Measurements from ENCODE around the gene CD19.
"Not testable (repeated sequence)": the region's sequence is repeated elsewhere in the genome, so short reads cannot be mapped to it uniquely, and the experiment has no call there.

CD19 gene

DNA sequence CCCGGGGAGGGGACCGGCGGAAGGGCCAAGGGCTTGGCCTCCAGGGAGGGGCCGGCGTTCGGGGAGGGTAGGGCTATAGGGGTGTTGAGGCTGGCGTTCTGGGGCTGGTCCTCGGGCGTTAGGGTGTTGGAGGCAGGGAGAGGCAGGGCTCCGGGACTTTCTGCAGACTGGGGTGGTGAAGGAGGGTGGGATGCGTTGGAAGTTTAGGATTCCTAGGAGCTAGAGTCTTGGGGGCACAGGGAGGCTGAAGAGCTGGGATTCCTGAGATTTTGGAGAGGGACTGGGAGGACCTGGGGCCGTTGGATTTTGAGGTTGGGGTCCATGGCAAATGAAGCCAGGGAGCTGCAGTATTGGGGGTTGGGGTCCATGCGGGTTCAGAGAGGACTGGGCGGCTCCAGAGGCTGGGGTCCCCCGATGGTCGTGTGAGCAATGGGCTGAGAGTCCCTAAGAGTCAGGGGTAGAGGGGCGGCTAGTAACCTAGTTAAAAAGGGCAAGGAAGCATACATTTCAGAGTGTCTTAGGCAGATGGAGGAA is 19.7 kb downstream of the CD19 start:
- H3K27me3 ChIP-seq (ENCODE audit: control insufficient read depth, insufficient read depth, low read length): no peaks in the 10 kb centered on the region
- no peak overlapping the region for H3K27ac ChIP-seq (ENCODE audit: low read depth, low read length)
- peak overlapping the region; percentile 86 for H3K4me3 ChIP-seq (ENCODE audit: low read length)
- H3K4me1 ChIP-seq (ENCODE audit: control insufficient read depth, insufficient read depth, low read length): peaks cover 8% of the 10 kb centered on the region
- H3K9ac ChIP-seq (ENCODE audit: low read length): peak overlapping the region; percentile 62
- peaks cover 21% of the 10 kb centered on the region for H3K36me3 ChIP-seq (ENCODE audit: control insufficient read depth, insufficient read depth, low read length)

DNA sequence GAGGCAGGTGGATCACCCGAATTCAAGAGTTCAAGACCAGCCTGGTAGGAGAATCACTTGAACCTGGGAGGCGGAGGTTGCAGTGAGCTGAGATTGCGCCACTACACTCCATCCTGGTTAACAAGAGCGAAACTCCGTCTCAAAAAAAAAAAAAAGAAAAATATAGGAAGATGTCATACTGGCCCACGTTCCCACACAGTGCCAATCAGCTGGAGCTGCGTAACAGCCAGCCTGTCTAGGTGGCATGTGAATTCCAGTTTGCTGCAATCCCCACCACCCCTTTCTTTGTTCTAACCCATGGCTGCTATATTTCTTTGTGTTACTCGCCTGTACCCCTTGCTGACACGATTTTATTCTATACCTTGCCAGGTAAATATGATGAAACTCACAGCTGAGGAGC is 26.4 kb downstream of the CD19 start:
- H3K9ac ChIP-seq (ENCODE audit: low read length): no peak overlapping the region
- no peak overlapping the region for H3K4me3 ChIP-seq (ENCODE audit: low read length)
- H3K27ac ChIP-seq (ENCODE audit: low read depth, low read length): no peak overlapping the region
- no peaks in the 10 kb centered on the region for H3K27me3 ChIP-seq (ENCODE audit: control insufficient read depth, insufficient read depth, low read length)
- H3K36me3 ChIP-seq (ENCODE audit: control insufficient read depth, insufficient read depth, low read length): peaks cover 40% of the 10 kb centered on the region
- H3K4me1 ChIP-seq (ENCODE audit: control insufficient read depth, insufficient read depth, low read length): no peaks in the 10 kb centered on the region

DNA sequence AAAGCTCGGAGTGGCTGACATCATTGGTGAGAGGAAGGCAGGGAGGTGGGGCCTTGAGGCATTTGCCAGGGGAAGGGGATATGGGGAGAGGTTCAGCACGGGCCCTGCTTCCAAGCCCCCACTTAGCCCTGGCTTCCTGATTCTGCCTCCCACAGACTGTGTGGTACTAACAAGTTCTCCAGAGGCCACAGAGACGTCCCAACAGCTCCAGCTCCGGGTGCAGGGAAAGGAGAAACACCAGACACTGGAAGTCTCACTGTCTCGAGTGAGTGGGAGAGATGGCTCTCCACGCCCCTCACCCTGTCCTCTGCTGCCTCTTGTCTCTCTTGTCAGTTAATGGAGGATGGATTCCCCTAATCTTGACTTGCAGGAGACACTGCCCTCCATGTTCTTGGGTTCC is 27.1 kb downstream of the CD19 start:
- H3K27ac ChIP-seq (ENCODE audit: low read depth, low read length): no peak overlapping the region
- no peaks in the 10 kb centered on the region for H3K4me1 ChIP-seq (ENCODE audit: control insufficient read depth, insufficient read depth, low read length)
- no peak overlapping the region for H3K9ac ChIP-seq (ENCODE audit: low read length)
- peaks cover 43% of the 10 kb centered on the region for H3K36me3 ChIP-seq (ENCODE audit: control insufficient read depth, insufficient read depth, low read length)
- no peaks in the 10 kb centered on the region for H3K27me3 ChIP-seq (ENCODE audit: control insufficient read depth, insufficient read depth, low read length)
- no peak overlapping the region for H3K4me3 ChIP-seq (ENCODE audit: low read length)

DNA sequence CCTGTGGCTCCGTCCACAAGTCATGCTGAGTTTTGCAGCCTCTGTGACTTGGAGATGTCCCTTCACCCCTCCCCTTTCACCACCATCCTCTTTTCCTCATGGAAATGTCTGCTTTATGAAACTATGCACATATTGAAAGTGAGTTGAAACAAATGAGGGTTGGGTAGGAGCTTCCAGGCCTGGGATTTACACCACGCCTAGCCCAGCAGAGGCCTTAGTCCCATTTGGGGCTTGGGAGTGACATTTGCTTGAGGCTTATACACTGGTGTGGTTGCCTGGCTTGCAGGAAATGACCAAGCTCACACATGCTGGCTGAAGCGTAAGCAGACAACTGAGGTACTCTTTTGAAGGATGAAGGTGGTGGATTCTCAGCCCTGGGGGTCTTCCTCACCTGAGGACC is 32.3 kb downstream of the CD19 start:
- H3K36me3 ChIP-seq (ENCODE audit: control insufficient read depth, insufficient read depth, low read length): peaks cover 27% of the 10 kb centered on the region

DNA sequence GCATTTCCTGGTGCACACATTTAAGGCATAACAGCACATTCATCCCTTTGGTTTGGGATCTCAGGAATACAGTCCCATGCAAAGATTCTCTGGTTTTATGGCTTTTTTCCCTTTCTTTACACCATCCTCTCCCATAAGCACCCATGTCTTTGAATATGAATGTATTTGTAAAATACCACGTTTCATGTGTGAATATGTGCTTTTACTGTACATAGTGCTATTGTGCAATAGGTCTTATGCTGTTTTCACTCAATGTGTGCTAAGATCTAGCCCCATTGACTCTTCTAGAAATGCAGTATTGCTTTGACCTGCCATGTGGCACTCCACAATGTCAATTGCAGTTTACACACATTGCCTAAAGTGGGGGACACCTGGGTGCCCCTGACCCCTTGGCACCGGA is 32.7 kb downstream of the CD19 start:
- Histone ChIP-seq H3K36me3 (ENCODE audit: control insufficient read depth, insufficient read depth, low read length) (peaks cover 26% of the 10 kb centered on the region), H3K4me3 (ENCODE audit: low read length) (no peak overlapping the region), H3K9ac (ENCODE audit: low read length) (no peak overlapping the region), H3K27me3 (ENCODE audit: control insufficient read depth, insufficient read depth, low read length) (no peaks in the 10 kb centered on the region), H3K4me1 (ENCODE audit: control insufficient read depth, insufficient read depth, low read length) (no peaks in the 10 kb centered on the region), H3K27ac (ENCODE audit: low read depth, low read length) (no peak overlapping the region)

More for the DNA sequence above, 32.3 kb downstream of the CD19 start:
- H3K27ac ChIP-seq (ENCODE audit: low read depth, low read length): no peak overlapping the region
- H3K27me3 ChIP-seq (ENCODE audit: control insufficient read depth, insufficient read depth, low read length): no peaks in the 10 kb centered on the region
- H3K4me3 ChIP-seq (ENCODE audit: low read length): no peak overlapping the region
- no peak overlapping the region for H3K9ac ChIP-seq (ENCODE audit: low read length)
- H3K4me1 ChIP-seq (ENCODE audit: control insufficient read depth, insufficient read depth, low read length): no peaks in the 10 kb centered on the region

DNA sequence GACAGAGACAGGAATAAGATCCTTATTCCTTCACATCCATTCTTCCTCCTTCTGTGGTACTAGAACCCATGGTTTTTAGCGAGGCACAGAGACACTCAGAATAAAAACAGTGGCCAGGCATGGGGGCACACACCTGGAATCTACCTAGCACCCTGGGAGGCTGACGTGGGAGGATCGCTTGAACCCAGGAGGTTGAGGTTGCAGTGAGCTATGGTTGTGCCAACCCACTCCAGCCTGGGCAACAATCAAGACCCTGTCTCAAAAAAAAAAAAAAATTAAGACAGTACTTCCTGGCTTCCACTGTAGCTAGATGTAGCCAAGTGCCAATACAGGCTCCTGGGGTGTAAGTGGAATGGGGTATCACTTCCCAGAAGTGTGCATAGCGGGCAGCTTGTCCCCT is 35.4 kb downstream of the CD19 start:
- H3K4me3 ChIP-seq (ENCODE audit: low read length): no peak overlapping the region
- H3K4me1 ChIP-seq (ENCODE audit: control insufficient read depth, insufficient read depth, low read length): no peaks in the 10 kb centered on the region
- H3K9ac ChIP-seq (ENCODE audit: low read length): no peak overlapping the region
- H3K36me3 ChIP-seq (ENCODE audit: control insufficient read depth, insufficient read depth, low read length): peaks cover 18% of the 10 kb centered on the region
- H3K27me3 ChIP-seq (ENCODE audit: control insufficient read depth, insufficient read depth, low read length): no peaks in the 10 kb centered on the region
- H3K27ac ChIP-seq (ENCODE audit: low read depth, low read length): no peak overlapping the region

DNA sequence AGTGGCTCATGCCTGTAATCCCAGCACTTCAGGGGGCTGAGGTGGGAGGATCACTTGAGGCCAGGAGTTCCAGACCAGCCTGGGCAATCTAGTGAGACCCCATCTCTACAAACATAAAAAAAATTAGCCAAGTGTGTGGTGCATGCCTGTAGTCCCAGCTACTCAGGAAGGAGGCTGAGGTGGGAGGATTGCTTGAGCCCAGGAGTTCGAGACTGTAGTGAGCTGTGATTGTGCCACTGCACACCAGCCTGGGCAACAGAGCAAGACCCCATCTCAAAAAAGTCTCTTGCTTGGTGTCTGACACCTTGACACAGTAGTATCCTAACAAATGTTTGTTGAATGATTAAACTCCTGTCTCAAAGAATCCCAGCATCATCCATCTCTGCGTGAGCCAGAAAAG is 37.9 kb downstream of the CD19 start:
- H3K27ac ChIP-seq (ENCODE audit: low read depth, low read length): not testable (repeated sequence)

DNA sequence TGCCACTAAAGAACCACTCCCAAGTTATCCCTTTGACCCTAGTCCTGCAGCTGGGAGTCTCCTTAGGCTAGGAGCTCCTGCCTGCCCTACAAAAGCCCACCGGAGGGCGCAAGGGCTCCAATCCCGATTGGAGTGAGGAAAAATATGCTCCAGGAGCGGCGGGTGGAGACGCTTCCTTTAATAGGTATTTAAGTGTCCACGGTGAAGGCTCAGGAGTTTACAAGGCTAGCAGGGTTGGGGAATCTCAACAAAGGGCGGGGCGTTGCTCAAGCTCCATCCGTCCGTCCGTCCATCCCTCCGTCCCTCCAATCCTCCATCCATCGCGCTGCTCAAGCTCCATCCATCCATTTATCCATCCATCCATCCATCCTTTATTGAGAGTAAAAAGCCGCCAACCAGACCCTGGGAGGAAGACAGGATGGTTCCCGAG is 42.3 kb downstream of the CD19 start:
- Histone ChIP-seq H3K36me3 (ENCODE audit: control insufficient read depth, insufficient read depth, low read length) (peaks cover 7% of the 10 kb centered on the region), H3K27me3 (ENCODE audit: control insufficient read depth, insufficient read depth, low read length) (no peaks in the 10 kb centered on the region), H3K9ac (ENCODE audit: low read length) (peak overlapping the region; percentile 74), H3K4me1 (ENCODE audit: control insufficient read depth, insufficient read depth, low read length) (peaks cover 5% of the 10 kb centered on the region), H3K4me3 (ENCODE audit: low read length) (peak overlapping the region; percentile 100), H3K27ac (ENCODE audit: low read depth, low read length) (peak overlapping the region; percentile 74)

More for the DNA sequence above, 37.9 kb downstream of the CD19 start:
- H3K4me3 ChIP-seq (ENCODE audit: low read length); H3K27me3 ChIP-seq (ENCODE audit: control insufficient read depth, insufficient read depth, low read length); H3K9ac ChIP-seq (ENCODE audit: low read length); H3K4me1 ChIP-seq (ENCODE audit: control insufficient read depth, insufficient read depth, low read length); H3K36me3 ChIP-seq (ENCODE audit: control insufficient read depth, insufficient read depth, low read length): not testable (repeated sequence)

DNA sequence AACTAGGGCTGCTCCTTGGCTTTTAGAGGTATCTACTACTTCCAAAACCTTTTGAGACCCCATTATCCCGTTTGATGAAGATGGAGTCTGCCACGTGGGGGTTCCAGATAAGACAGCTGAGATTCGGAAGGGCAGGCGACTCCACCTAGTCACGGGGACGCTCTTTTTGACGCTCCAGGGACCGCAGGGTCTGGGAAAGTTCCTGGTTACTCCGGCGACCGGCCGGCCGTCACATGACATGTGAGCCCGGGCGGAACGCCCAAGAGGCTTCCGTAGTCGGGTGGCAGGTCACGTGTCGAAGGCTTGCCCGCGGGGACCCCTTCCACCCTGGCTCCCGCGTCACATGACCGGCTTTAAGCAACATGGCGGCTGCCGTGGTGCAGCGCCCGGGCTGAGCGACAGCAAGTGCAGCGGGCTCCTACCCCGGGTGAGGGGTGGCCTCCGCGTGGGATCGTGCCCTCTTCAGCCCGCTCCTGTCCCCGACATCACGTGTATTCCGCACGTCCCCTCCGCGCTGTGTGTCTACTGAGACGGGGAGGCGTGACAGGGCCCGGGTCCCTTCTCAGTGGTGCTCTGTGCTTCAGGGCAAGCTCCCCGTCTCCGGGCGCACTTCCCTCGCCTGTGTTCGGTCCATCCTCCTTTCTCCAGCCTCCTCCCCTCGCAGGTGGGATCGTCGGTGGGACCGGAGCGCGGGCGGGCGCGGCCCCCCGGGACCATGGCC is 42.8 kb downstream of the CD19 start, which contains the start of gene SPNS1:
Gene SPNS1 (plus strand): TSS at position 342 of the 721 bp plus-strand sequence. CDS start 374 bp downstream, at position 716.
- H3K27ac ChIP-seq (ENCODE audit: low read depth, low read length): peak within 1 kb of the TSS; percentile 74
- no peaks in the 10 kb centered on the region for H3K27me3 ChIP-seq (ENCODE audit: control insufficient read depth, insufficient read depth, low read length)
- H3K36me3 ChIP-seq (ENCODE audit: control insufficient read depth, insufficient read depth, low read length): peaks cover 7% of the 10 kb centered on the region
- peak within 1 kb of the TSS; percentile 100 for H3K4me3 ChIP-seq (ENCODE audit: low read length)
- peak within 1 kb of the TSS; percentile 94 for H3K9ac ChIP-seq (ENCODE audit: low read length)
- peaks cover 5% of the 10 kb centered on the region for H3K4me1 ChIP-seq (ENCODE audit: control insufficient read depth, insufficient read depth, low read length)

DNA sequence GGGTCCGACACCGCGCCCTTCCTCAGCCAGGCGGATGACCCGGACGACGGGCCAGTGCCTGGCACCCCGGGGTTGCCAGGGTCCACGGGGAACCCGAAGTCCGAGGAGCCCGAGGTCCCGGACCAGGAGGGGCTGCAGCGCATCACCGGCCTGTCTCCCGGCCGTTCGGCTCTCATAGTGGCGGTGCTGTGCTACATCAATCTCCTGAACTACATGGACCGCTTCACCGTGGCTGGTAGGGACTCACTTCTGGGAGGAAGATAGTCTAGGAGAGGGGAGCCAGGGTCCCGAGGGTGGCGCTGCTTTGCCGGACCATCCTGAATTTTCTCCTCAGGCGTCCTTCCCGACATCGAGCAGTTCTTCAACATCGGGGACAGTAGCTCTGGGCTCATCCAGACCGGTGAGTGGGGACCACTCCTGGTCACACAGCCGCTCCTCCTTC is 43.4 kb downstream of the CD19 start:
- Histone ChIP-seq H3K27ac (ENCODE audit: low read depth, low read length) (peak overlapping the region; percentile 69), H3K4me3 (ENCODE audit: low read length) (peak overlapping the region; percentile 100), H3K9ac (ENCODE audit: low read length) (peak overlapping the region; percentile 94)

DNA sequence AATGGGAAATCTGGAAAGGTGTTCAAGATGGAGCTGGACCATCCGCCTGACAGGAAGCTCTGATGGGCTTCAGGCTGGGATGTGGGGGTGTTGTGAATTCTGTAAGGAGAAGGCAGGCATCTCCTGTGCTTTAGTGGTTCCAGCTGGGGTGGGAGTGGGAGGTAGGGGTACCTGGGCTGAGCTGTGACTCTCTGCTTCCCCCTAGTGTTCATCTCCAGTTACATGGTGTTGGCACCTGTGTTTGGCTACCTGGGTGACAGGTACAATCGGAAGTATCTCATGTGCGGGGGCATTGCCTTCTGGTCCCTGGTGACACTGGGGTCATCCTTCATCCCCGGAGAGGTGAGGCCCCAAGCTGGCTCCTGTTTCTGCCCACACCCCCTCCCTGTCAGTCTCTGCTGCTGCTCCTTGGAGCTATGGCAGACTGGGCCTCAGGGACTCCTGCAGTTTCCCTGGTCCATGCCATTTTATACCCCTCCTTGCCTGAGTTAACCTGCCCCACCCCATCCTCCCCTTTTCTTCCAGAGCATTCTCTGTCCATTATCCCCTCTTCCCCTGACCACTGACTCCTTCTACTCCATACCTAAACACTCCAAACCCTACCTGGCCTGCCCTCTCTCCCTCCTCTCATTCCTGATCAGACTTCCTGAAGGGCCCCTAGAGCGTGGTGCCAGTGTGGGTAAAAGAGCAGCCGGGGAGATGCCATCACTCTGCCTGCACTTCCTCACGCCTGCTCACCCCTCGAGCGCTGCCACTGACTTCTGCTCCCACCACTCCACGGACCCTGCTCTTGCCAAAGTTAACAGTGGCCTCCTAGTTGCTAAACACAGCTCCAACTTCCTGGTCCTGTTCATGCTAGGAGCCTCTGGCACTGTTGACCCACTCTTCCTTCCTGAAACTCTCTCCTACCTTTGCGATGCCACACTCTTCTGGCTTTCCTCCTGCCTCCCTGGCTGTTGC is 46.2 kb downstream of the CD19 start:
- no peak overlapping the region for H3K4me3 ChIP-seq (ENCODE audit: low read length)
- peaks cover 5% of the 10 kb centered on the region for H3K4me1 ChIP-seq (ENCODE audit: control insufficient read depth, insufficient read depth, low read length)
- H3K27ac ChIP-seq (ENCODE audit: low read depth, low read length): no peak overlapping the region
- no peaks in the 10 kb centered on the region for H3K27me3 ChIP-seq (ENCODE audit: control insufficient read depth, insufficient read depth, low read length)
- H3K9ac ChIP-seq (ENCODE audit: low read length): no peak overlapping the region
- H3K36me3 ChIP-seq (ENCODE audit: control insufficient read depth, insufficient read depth, low read length): peaks cover 17% of the 10 kb centered on the region

More for the DNA sequence above, 43.4 kb downstream of the CD19 start:
- peaks cover 5% of the 10 kb centered on the region for H3K4me1 ChIP-seq (ENCODE audit: control insufficient read depth, insufficient read depth, low read length)
- peaks cover 7% of the 10 kb centered on the region for H3K36me3 ChIP-seq (ENCODE audit: control insufficient read depth, insufficient read depth, low read length)
- no peaks in the 10 kb centered on the region for H3K27me3 ChIP-seq (ENCODE audit: control insufficient read depth, insufficient read depth, low read length)

DNA sequence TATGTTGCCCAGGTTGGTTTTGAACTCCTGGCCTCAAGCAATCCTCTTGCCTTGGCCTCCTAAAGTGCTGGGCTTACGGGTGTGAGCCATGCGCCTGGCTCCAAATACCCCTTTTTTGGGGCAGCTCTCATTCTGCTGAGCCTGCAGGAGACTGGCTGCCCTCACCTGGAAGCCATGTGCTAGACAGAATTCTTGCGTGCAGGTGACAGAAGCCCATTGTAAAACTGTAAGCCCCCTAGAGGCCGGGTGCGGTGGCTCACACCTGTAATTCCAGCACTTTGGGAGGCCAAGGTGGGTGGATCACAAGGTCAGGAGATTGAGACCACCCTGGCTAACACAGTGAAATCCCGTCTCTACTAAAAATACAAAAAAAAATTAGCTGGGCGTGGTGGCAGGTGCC is 48.6 kb downstream of the CD19 start:
- H3K27ac ChIP-seq (ENCODE audit: low read depth, low read length); H3K9ac ChIP-seq (ENCODE audit: low read length); H3K27me3 ChIP-seq (ENCODE audit: control insufficient read depth, insufficient read depth, low read length); H3K4me3 ChIP-seq (ENCODE audit: low read length); H3K4me1 ChIP-seq (ENCODE audit: control insufficient read depth, insufficient read depth, low read length): not testable (repeated sequence)
- H3K36me3 ChIP-seq (ENCODE audit: control insufficient read depth, insufficient read depth, low read length): peaks cover 19% of the 10 kb centered on the region

All from rectal smooth muscle tissue (tissue), 1 donor.